SU-DHL-6 (cell line): Measurements from ENCODE around the gene B4GALNT1.

ENCODE experiments used
- CTCF ChIP-seq: fragments of 200-600 bp; sonication (generic); IDR thresholded peaks from one replicate; pipeline ENCODE4 v1.5.1; 2017; ENCODE audit warnings: antibody characterized with exemption, mild to moderate bottlenecking, low read length, moderate library complexity; ENCODE audit not compliant: insufficient read depth, poor library complexity, severe bottlenecking
- EZH2phosphoT487 ChIP-seq: fragments of 200-600 bp; sonication (generic), shearing (Covaris generic); conservative IDR thresholded peaks from 2 replicates; pipeline ENCODE4 v1.6.1; 2018; ENCODE audit warnings: mild to moderate bottlenecking, antibody characterized with exemption, low read length, moderate library complexity, mixed read lengths

- TF ChIP-seq CTCF (no peak), EZH2phosphoT487 (no peak)
These were observed 33.9 kb upstream of the B4GALNT1 start for GRCh38 chr12:57666897-57667296.
